D721Med (cell line): ENCODE measurements around the gene UCP3.
A peak's percentile ranks its signal among the peaks of the same experiment; 100 is the strongest.
"Not testable (repeated sequence)": the region's sequence is repeated elsewhere in the genome, so short reads cannot be mapped to it uniquely, and the experiment has no call there.

Source experiments
- DNase-seq: peaks from one replicate; pipeline ENCODE4 v3.0.0; 2011; ENCODE audit warnings: low spot score; ENCODE audit not compliant: insufficient read length
- FAIRE-seq: peaks from 2 replicates; lab custom pipeline; 2011; peaks lifted over from hg19 to GRCh38; lab: Jason Lieb, UNC
- TF ChIP-seq, protein P1 (sequence below): IDR thresholded peaks from 2 replicates; pipeline ENCODE4 v1.5.1; 2012; ENCODE audit warnings: mild to moderate bottlenecking, control low read depth; ENCODE audit not compliant: insufficient read depth; ENCODE audit errors: missing control alignments

Gene UCP3

DNA sequence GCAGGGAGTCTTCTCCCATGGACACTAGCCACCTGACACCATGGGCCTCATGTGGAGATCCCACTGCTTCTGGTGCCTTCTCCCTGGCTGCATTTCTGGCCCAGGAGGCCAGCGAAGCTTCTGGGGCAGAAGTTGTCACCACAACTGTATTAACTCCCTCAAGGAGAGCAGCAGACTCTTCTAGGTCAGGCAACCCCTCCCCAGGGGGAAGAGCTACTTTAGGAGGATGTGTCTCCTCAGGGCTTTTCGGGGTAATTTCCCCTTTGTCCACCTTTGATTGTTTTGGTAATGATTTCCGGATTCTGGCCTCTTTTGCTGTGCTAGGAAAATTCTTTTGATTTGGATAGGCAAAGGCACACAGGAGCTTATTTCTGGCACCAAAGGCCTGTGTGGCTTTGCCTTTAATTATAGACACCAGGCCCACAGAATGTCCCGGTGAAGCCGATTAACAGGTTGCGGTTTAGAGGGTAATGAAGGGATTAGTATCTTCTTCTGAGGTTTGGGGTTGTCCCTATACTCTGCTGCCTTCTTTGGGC is 17.3 kb downstream of the UCP3 start:
- TF ChIP-seq, protein P1, sequence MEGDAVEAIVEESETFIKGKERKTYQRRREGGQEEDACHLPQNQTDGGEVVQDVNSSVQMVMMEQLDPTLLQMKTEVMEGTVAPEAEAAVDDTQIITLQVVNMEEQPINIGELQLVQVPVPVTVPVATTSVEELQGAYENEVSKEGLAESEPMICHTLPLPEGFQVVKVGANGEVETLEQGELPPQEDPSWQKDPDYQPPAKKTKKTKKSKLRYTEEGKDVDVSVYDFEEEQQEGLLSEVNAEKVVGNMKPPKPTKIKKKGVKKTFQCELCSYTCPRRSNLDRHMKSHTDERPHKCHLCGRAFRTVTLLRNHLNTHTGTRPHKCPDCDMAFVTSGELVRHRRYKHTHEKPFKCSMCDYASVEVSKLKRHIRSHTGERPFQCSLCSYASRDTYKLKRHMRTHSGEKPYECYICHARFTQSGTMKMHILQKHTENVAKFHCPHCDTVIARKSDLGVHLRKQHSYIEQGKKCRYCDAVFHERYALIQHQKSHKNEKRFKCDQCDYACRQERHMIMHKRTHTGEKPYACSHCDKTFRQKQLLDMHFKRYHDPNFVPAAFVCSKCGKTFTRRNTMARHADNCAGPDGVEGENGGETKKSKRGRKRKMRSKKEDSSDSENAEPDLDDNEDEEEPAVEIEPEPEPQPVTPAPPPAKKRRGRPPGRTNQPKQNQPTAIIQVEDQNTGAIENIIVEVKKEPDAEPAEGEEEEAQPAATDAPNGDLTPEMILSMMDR, result no peak
- DNase-seq (no peak), FAIRE-seq (no peak)

DNA sequence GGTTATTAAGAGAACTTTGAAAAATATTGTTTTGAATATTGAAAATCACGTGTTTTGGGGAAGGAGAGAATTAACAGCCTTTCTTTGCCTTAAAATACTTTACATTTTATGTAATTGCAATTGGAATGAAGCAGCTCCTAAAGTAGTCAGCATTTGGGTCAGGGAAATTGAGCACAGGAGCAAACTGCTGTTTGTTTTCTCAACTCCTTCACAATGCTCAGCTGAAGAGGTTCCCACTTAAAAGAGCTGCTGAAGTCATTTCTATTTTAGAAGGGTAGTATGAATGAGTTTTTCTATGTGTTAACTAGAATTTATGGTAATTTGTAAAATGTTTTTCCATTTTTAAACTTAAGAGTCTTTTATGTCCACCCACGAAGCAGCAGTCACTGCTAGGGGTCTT is 18.2 kb downstream of the UCP3 start:
- TF ChIP-seq, protein P1, result no peak
- DNase-seq, result no peak
- FAIRE-seq, result no peak

DNA sequence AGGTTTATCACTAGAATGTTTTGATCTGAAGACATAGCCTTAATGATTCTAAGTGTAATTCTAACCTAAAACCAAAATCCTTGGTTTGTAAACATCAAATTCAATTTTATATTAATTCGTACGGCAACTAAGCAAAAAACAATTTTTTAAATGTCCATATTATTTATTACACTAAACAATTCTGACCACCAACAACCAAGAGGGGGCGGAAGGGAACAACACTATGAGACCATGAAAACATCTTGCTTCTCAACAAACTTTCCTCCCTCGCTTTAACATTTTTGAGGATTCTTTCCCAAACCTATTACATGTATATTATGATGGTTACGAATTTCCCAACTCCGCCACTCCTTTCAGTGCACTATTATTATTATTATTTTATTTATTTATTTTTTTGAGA is 19.7 kb downstream of the UCP3 start:
- TF ChIP-seq, protein P1, result no peak
- DNase-seq (no peak), FAIRE-seq (no peak)

DNA sequence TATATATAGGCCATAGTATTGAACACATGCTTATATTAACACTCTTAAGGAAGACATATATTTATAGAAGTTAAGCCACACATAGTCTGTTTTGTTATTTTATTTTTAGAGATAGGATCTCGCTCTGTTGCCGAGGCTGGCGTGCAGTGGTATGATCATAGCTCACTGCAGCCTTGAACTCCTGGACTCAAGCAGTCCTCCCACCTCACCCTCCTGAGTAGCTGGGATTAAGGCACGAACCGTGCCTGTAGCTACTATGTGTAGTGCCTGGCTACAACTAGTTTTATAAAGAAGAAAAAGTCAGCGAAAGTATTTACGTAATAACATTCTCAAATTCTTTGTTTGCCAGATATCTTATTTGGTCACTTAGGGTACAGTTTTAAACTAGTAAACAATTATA is 20.7 kb downstream of the UCP3 start:
- TF ChIP-seq, protein P1, result no peak
- FAIRE-seq (no peak), DNase-seq (no peak)

DNA sequence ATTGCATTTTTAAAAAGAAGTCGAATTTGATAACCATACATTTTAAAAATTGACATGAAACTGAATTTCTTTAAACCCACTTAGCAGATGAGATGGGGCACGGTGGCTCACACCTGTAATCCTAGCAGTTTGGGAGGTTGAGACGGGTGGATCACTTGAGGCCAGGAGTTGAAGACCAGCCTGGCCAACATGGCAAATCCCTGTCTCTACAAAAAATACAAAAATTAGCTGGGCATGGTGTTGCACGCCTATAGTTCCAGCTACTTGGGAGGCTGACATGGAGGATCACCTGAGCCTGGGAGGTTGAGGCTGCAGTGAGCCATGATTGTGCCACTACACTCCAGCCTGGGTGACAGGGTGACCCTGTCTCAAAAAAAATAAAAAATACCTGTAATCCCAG is 23.2 kb downstream of the UCP3 start:
- not testable (repeated sequence) for DNase-seq, FAIRE-seq

DNA sequence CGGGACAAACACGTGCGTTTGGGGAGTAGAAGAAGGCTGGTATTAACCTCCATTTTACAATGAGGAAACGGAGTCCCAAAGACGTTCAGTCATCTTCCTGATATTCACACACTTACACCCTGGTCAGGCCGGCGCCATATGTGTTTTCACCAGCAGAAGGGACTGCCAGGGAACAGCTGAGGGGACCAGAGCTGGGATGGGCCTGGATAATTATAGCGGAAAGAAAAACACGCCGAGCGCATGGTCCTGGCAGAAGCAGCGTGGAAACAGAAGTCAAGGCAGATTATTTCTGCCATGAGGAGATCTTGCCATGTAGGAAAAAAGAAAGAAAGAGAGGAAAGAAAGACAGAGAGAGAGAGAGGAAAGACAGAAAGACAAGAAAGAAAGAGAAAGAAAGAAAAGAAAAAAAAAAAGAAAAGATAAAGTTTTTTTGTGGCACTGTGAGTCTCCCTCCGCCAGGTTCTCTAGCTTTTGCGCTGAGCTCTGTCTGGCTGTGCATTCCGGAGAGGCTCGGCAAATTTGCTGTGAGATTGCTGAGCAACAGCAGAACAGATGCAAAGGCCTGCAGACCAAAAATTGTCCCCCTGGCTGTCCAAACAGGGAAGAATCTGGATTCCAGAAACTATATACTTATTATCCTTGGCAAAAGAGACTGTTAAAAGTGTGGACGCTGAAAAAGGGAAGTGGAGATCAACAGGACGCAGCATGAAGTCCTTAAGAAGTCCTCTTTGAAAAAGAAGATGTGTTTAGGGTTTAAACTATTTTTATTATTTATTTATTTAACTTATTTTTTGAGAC is 24.9 kb downstream of the UCP3 start:
- FAIRE-seq, result no peak

DNA sequence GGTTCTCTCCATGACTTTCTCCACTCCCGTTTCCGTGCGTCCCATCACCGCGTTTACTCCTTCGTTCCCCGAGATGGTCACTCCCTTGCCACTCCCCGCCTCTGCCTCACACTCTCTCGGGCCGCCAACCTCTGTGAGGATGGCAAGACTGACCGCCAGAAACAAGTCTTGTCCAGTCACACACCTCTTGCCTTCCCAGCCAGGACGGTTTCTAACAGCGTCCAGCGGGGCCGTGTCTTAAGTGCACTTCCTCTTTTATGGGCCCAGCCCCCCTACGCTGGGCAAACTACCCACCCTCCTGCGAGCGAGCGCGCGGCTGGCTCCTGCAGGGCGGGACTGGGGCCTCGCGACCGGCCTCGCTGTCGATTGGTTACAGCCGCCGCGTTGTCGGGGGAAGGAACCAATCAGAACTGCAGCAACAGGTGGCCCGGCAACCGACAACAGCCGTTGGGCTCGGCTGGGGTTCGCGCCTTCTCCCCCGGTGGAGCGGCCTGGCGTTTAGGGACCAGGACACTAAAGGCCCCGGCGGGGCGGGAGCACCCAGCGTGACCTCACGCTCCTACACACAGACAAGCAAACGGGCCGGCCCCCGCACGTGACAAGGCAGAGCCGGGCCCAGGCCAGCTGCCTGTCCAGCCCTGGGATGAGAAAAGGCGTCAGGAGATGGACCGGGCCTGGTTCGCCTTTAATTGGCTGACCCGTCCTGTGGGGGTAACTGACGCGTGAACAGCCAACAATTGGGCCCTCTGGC is 25.7 kb downstream of the UCP3 start:
- no peak for FAIRE-seq
- DNase-seq, result peak; percentile 93

More for the DNA sequence above, 24.9 kb downstream of the UCP3 start:
- no peak for DNase-seq
- TF ChIP-seq, protein P1, result no peak

More for the DNA sequence above, 25.7 kb downstream of the UCP3 start:
- TF ChIP-seq, protein P1, result no peak
